Body of pancreas (tissue), 4 donors: ENCODE data around the gene KCNF1.

Source experiments
- CTCF ChIP-seq, 7 experiments: fragments of 450-650 bp in 4 of 7; fragments of 200-600 bp in 3 of 7; sonication (generic) in 3 of 7; IDR thresholded peaks; one replicate each; pipeline ENCODE4 v1.5.1; 2016 to 2019; ENCODE audit warnings: antibody characterized with exemption in 7 of 7
- POLR2A ChIP-seq, 3 donors: fragments of 450-650 bp; IDR thresholded peaks; one replicate each; pipeline ENCODE4 v1.6.1; 2016; ENCODE audit warnings: antibody characterized with exemption in 3 of 3, mild to moderate bottlenecking in 2 of 3

- TF ChIP-seq CTCF (IDR thresholded peaks at IDR 0.05) (no peak), POLR2A (IDR thresholded peaks at IDR 0.05) (no peak)
These were observed 43.0 kb upstream of the KCNF1 start for GRCh38 chr2:10868465-10869314.
